H9 (cell line): Measurements from ENCODE around the gene NHSL1. TPM values are rescaled to one million over a fixed set of nuclear protein-coding genes. Genes with fewer than 3 reads are reported as not detected.

Source experiments
- DNase-seq: peaks from one replicate; pipeline ENCODE4 v3.0.0-alpha.2; 2017
- H2AFZ ChIP-seq: one replicate; pipeline ENCODE4 v1.6.1; 2013; ENCODE audit warnings: mild to moderate bottlenecking, low read length, control low read depth, moderate library complexity
- H2AK5ac ChIP-seq: 2 replicates; pipeline ENCODE4 v1.6.1; 2013; ENCODE audit warnings: low read length, control low read depth, mixed read lengths; ENCODE audit not compliant: insufficient read length
- H2BK120ac ChIP-seq: one replicate; pipeline ENCODE4 v1.6.1; 2013; ENCODE audit warnings: low read depth, mild to moderate bottlenecking, low read length, control low read depth, inconsistent platforms; ENCODE audit not compliant: poor library complexity, severe bottlenecking
- H2BK12ac ChIP-seq: 2 replicates; pipeline ENCODE4 v1.6.1; 2013; ENCODE audit warnings: low read length, control low read depth, mixed read lengths, low read depth; ENCODE audit not compliant: insufficient read length
- H2BK15ac ChIP-seq: 2 replicates; pipeline ENCODE4 v1.6.1; 2013; ENCODE audit warnings: low read depth, low read length, control low read depth
- H2BK20ac ChIP-seq: one replicate; pipeline ENCODE4 v1.6.1; 2013; ENCODE audit warnings: low read depth, mild to moderate bottlenecking, low read length, control low read depth, inconsistent platforms; ENCODE audit not compliant: poor library complexity, severe bottlenecking
- H2BK5ac ChIP-seq: 2 replicates; pipeline ENCODE4 v1.6.1; 2013; ENCODE audit warnings: low read length, control low read depth, mixed read lengths; ENCODE audit not compliant: insufficient read length
- H3K14ac ChIP-seq: 2 replicates; pipeline ENCODE4 v1.6.1; 2013; ENCODE audit warnings: low read length, control low read depth; ENCODE audit not compliant: insufficient read depth
- H3K18ac ChIP-seq: 2 replicates; pipeline ENCODE4 v1.6.1; 2013; ENCODE audit warnings: low read depth, mild to moderate bottlenecking, mixed read lengths, low read length, control low read depth; ENCODE audit not compliant: insufficient read length
- H3K23ac ChIP-seq: 2 replicates; pipeline ENCODE4 v1.6.1; 2013; ENCODE audit warnings: low read length, control low read depth, mixed read lengths, low read depth; ENCODE audit not compliant: insufficient read length
- H3K23me2 ChIP-seq: 2 replicates; pipeline ENCODE4 v1.6.1; 2013; ENCODE audit warnings: low read depth, mild to moderate bottlenecking, mixed read lengths, low read length, control low read depth; ENCODE audit not compliant: insufficient read length, poor library complexity, severe bottlenecking
- H3K27ac ChIP-seq: 2 replicates; pipeline ENCODE4 v1.5.1; 2013; ENCODE audit warnings: low read length, control low read depth, mixed read lengths, low read depth; ENCODE audit not compliant: insufficient read length
- H3K27me3 ChIP-seq: 2 replicates; pipeline ENCODE4 v1.6.1; 2013; ENCODE audit warnings: low read length, control low read depth, inconsistent platforms; ENCODE audit not compliant: insufficient read depth
- H3K4ac ChIP-seq: 2 replicates; pipeline ENCODE4 v1.6.1; 2013; ENCODE audit warnings: low read depth, mild to moderate bottlenecking, control low read depth, inconsistent platforms, low read length, moderate library complexity
- H3K4me1 ChIP-seq: 2 replicates; pipeline ENCODE4 v1.6.1; 2013; ENCODE audit warnings: low read length, control low read depth, inconsistent platforms; ENCODE audit not compliant: insufficient read depth
- H3K4me2 ChIP-seq: 2 replicates; pipeline ENCODE4 v1.6.1; 2013; ENCODE audit warnings: low read length, control low read depth, mixed read lengths; ENCODE audit not compliant: insufficient read length, insufficient read depth
- H3K56ac ChIP-seq: 2 replicates; pipeline ENCODE4 v1.6.1; 2013; ENCODE audit warnings: low read depth, mild to moderate bottlenecking, mixed read lengths, low read length, control low read depth; ENCODE audit not compliant: insufficient read length
- H3K79me1 ChIP-seq: 2 replicates; pipeline ENCODE4 v1.6.1; 2013; ENCODE audit warnings: low read depth, mild to moderate bottlenecking, moderate library complexity, low read length, control low read depth, inconsistent platforms; ENCODE audit not compliant: insufficient read depth, poor library complexity, severe bottlenecking
- H3K79me2 ChIP-seq: 2 replicates; pipeline ENCODE4 v1.6.1; 2013; ENCODE audit warnings: low read length, control low read depth, inconsistent platforms; ENCODE audit not compliant: insufficient read depth
- H3K9ac ChIP-seq: 2 replicates; pipeline ENCODE4 v1.6.1; 2013; ENCODE audit warnings: low read length, control low read depth, mixed read lengths; ENCODE audit not compliant: insufficient read length; ENCODE audit errors: extremely low read depth
- H3K9me3 ChIP-seq: one replicate; pipeline ENCODE4 v1.6.1; 2013; ENCODE audit warnings: low read depth, low read length, inconsistent platforms; ENCODE audit not compliant: control insufficient read depth
- H3T11ph ChIP-seq: one replicate; pipeline ENCODE4 v1.6.1; 2013; ENCODE audit warnings: mild to moderate bottlenecking, low read length, control low read depth, inconsistent platforms
- H4K20me1 ChIP-seq: one replicate; pipeline ENCODE4 v1.6.1; 2013; ENCODE audit not compliant: control insufficient read depth, insufficient read length, insufficient read depth
- H4K5ac ChIP-seq: 2 replicates; pipeline ENCODE4 v1.6.1; 2013; ENCODE audit warnings: low read depth, mild to moderate bottlenecking, mixed read lengths, low read length, control low read depth; ENCODE audit not compliant: insufficient read length
- H4K8ac ChIP-seq: replicated peaks from 2 replicates; pipeline ENCODE4 v1.6.1; 2013; ENCODE audit warnings: low read length, control low read depth, mixed read lengths, low read depth; ENCODE audit not compliant: insufficient read length
- H4K91ac ChIP-seq: 2 replicates; pipeline ENCODE4 v1.6.1; 2013; ENCODE audit warnings: low read depth, mild to moderate bottlenecking, moderate library complexity, mixed read lengths, low read length, control low read depth; ENCODE audit not compliant: insufficient read length
- H3K27ac Mint-ChIP-seq, 3 experiments: 2 replicates in 2 of 3; 3 replicates in 1 of 3; pipeline ENCODE4 v1.8.0; 2020 to 2021; ENCODE audit warnings: mixed read lengths in 3 of 3, mild to moderate bottlenecking in 1 of 3, moderate library complexity in 1 of 3
- H3K27me3 Mint-ChIP-seq: 2 replicates; pipeline ENCODE4 v1.8.0; 2021; ENCODE audit warnings: low read depth, mild to moderate bottlenecking, moderate library complexity, mixed read lengths
- H3K36me3 Mint-ChIP-seq, 3 experiments: 2 replicates in 2 of 3; 3 replicates in 1 of 3; pipeline ENCODE4 v1.8.0; 2020 to 2021; ENCODE audit warnings: low read depth in 3 of 3, mixed read lengths in 3 of 3; ENCODE audit not compliant: insufficient read depth in 1 of 3
- H3K4me1 Mint-ChIP-seq, 2 experiments: 2 replicates each; pipeline ENCODE4 v1.8.0; 2020; ENCODE audit warnings: mixed read lengths in 2 of 2
- H3K4me3 Mint-ChIP-seq, 2 experiments: 2 replicates in 1 of 2; 3 replicates in 1 of 2; pipeline ENCODE4 v1.8.0; 2020 to 2021; ENCODE audit warnings: mild to moderate bottlenecking in 2 of 2, mixed read lengths in 2 of 2, moderate library complexity in 1 of 2
- H3K9me3 Mint-ChIP-seq, 2 experiments: 2 replicates in 1 of 2; 3 replicates in 1 of 2; pipeline ENCODE4 v1.8.0; 2020; ENCODE audit warnings: mild to moderate bottlenecking in 2 of 2, mixed read lengths in 2 of 2, moderate library complexity in 1 of 2
- WGBS: extraction: QIAGEN DNeasy Blood & Tissue Kit; methylation state at CpG from one replicate; pipeline ENCODE4 v1.1.7; 2013; ENCODE audit warnings: missing lambda C conversion rate, low lambda C conversion rate, mixed read lengths; ENCODE audit not compliant: insufficient read length; ENCODE audit errors: extremely low coverage; 5-methylcytosine and 5-hydroxymethylcytosine counted together
- total RNA-seq: library from RNA; stranded (reverse); gene quantifications from 2 replicates; pipeline ENCODE4 v1.2.1, GENCODE V29; 2021
- TF ChIP-seq, protein P1 (sequence below): fragments of 200-600 bp; sonication (generic); conservative IDR thresholded peaks from 3 replicates; pipeline ENCODE4 v1.8.0; 2021; ENCODE audit warnings: antibody characterized with exemption, mild to moderate bottlenecking

NHSL1 gene
- total RNA-seq, 1 experiment from 2014 or later, result 28.7 TPM

DNA sequence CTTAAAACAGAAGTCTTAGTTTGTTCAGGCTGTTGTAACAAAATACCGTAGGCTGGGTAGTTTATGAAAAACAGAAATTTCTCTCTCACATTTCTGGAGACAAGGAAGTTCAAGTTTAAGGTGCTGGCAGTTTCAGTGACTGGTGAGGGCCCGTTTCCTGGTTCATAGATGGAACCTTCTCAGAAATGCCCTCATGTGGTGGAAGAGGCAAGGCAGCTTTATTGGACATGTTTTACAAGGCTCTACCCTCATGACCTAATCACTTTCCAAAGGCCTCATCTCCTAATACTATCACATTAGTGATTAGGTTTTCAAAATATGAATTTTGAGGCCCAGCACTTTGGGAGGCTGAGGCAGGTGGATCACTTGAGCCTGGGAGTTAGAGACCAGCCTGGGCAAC, 92.9 kb downstream of the NHSL1 start:
- Histone ChIP-seq H3K4me1 (no peaks in the 10 kb centered on the region), H2BK5ac (no peak overlapping the region), H3K9ac (no peak overlapping the region), H3K27me3 (no peaks in the 10 kb centered on the region), H2AFZ (no peak overlapping the region), H3K18ac (no peak overlapping the region), H2BK120ac (no peak overlapping the region), H3T11ph (no peak overlapping the region), H3K4ac (no peak overlapping the region), H4K91ac (no peak overlapping the region), H4K20me1 (no peaks in the 10 kb centered on the region), H2AK5ac (no peak overlapping the region), H2BK12ac (no peak overlapping the region), H2BK20ac (no peak overlapping the region), H3K9me3 (no peaks in the 10 kb centered on the region), H3K56ac (no peak overlapping the region), H3K79me2 (no peaks in the 10 kb centered on the region), H3K14ac (no peak overlapping the region), H4K5ac (no peak overlapping the region), H4K8ac (no peak overlapping the region), H3K27ac (no peak overlapping the region), H3K79me1 (no peaks in the 10 kb centered on the region), H2BK15ac (no peak overlapping the region), H3K23ac (no peak overlapping the region), H3K23me2 (peaks cover 17% of the 10 kb centered on the region), H3K4me2 (no peak overlapping the region)
- peaks cover 9 to 53% (median 53%) of the 10 kb centered on the region in 3 experiments; a peak in 6 of 7 replicates for H3K36me3 Mint-ChIP-seq
- no peaks in the 10 kb centered on the region; the same call in 1 of the 2 replicates for H3K27me3 Mint-ChIP-seq
- no peak for DNase-seq
- no CpG with 5 or more reads among the region's 2 CpGs for WGBS
- H3K9me3 Mint-ChIP-seq, result no peaks in the 10 kb centered on the region; a peak in 1 of 5 replicates
- TF ChIP-seq, protein P1, sequence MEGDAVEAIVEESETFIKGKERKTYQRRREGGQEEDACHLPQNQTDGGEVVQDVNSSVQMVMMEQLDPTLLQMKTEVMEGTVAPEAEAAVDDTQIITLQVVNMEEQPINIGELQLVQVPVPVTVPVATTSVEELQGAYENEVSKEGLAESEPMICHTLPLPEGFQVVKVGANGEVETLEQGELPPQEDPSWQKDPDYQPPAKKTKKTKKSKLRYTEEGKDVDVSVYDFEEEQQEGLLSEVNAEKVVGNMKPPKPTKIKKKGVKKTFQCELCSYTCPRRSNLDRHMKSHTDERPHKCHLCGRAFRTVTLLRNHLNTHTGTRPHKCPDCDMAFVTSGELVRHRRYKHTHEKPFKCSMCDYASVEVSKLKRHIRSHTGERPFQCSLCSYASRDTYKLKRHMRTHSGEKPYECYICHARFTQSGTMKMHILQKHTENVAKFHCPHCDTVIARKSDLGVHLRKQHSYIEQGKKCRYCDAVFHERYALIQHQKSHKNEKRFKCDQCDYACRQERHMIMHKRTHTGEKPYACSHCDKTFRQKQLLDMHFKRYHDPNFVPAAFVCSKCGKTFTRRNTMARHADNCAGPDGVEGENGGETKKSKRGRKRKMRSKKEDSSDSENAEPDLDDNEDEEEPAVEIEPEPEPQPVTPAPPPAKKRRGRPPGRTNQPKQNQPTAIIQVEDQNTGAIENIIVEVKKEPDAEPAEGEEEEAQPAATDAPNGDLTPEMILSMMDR, result no peak
- peaks cover 4 to 10% of the 10 kb centered on the region in 2 experiments for H3K4me1 Mint-ChIP-seq
- no peak overlapping the region for H3K4me3 Mint-ChIP-seq
- H3K27ac Mint-ChIP-seq, result no peak overlapping the region
